H9 (cell line): ENCODE results near the gene PRR30. TPM values are rescaled to one million over a fixed set of nuclear protein-coding genes. Genes with fewer than 3 reads are reported as not detected.

ENCODE experiments used
- DNase-seq: peaks from one replicate; pipeline ENCODE4 v3.0.0-alpha.2; 2017
- H2AFZ ChIP-seq: one replicate; pipeline ENCODE4 v1.6.1; 2013; ENCODE audit warnings: mild to moderate bottlenecking, low read length, control low read depth, moderate library complexity
- H2AK5ac ChIP-seq: 2 replicates; pipeline ENCODE4 v1.6.1; 2013; ENCODE audit warnings: low read length, control low read depth, mixed read lengths; ENCODE audit not compliant: insufficient read length
- H2BK120ac ChIP-seq: one replicate; pipeline ENCODE4 v1.6.1; 2013; ENCODE audit warnings: low read depth, mild to moderate bottlenecking, low read length, control low read depth, inconsistent platforms; ENCODE audit not compliant: poor library complexity, severe bottlenecking
- H2BK12ac ChIP-seq: 2 replicates; pipeline ENCODE4 v1.6.1; 2013; ENCODE audit warnings: low read length, control low read depth, mixed read lengths, low read depth; ENCODE audit not compliant: insufficient read length
- H2BK15ac ChIP-seq: 2 replicates; pipeline ENCODE4 v1.6.1; 2013; ENCODE audit warnings: low read depth, low read length, control low read depth
- H2BK20ac ChIP-seq: one replicate; pipeline ENCODE4 v1.6.1; 2013; ENCODE audit warnings: low read depth, mild to moderate bottlenecking, low read length, control low read depth, inconsistent platforms; ENCODE audit not compliant: poor library complexity, severe bottlenecking
- H2BK5ac ChIP-seq: 2 replicates; pipeline ENCODE4 v1.6.1; 2013; ENCODE audit warnings: low read length, control low read depth, mixed read lengths; ENCODE audit not compliant: insufficient read length
- H3K14ac ChIP-seq: 2 replicates; pipeline ENCODE4 v1.6.1; 2013; ENCODE audit warnings: low read length, control low read depth; ENCODE audit not compliant: insufficient read depth
- H3K18ac ChIP-seq: 2 replicates; pipeline ENCODE4 v1.6.1; 2013; ENCODE audit warnings: low read depth, mild to moderate bottlenecking, mixed read lengths, low read length, control low read depth; ENCODE audit not compliant: insufficient read length
- H3K23ac ChIP-seq: 2 replicates; pipeline ENCODE4 v1.6.1; 2013; ENCODE audit warnings: low read length, control low read depth, mixed read lengths, low read depth; ENCODE audit not compliant: insufficient read length
- H3K23me2 ChIP-seq: 2 replicates; pipeline ENCODE4 v1.6.1; 2013; ENCODE audit warnings: low read depth, mild to moderate bottlenecking, mixed read lengths, low read length, control low read depth; ENCODE audit not compliant: insufficient read length, poor library complexity, severe bottlenecking
- H3K27ac ChIP-seq: 2 replicates; pipeline ENCODE4 v1.5.1; 2013; ENCODE audit warnings: low read length, control low read depth, mixed read lengths, low read depth; ENCODE audit not compliant: insufficient read length
- H3K27me3 ChIP-seq: 2 replicates; pipeline ENCODE4 v1.6.1; 2013; ENCODE audit warnings: low read length, control low read depth, inconsistent platforms; ENCODE audit not compliant: insufficient read depth
- H3K4ac ChIP-seq: 2 replicates; pipeline ENCODE4 v1.6.1; 2013; ENCODE audit warnings: low read depth, mild to moderate bottlenecking, control low read depth, inconsistent platforms, low read length, moderate library complexity
- H3K4me1 ChIP-seq: 2 replicates; pipeline ENCODE4 v1.6.1; 2013; ENCODE audit warnings: low read length, control low read depth, inconsistent platforms; ENCODE audit not compliant: insufficient read depth
- H3K4me2 ChIP-seq: 2 replicates; pipeline ENCODE4 v1.6.1; 2013; ENCODE audit warnings: low read length, control low read depth, mixed read lengths; ENCODE audit not compliant: insufficient read length, insufficient read depth
- H3K56ac ChIP-seq: 2 replicates; pipeline ENCODE4 v1.6.1; 2013; ENCODE audit warnings: low read depth, mild to moderate bottlenecking, mixed read lengths, low read length, control low read depth; ENCODE audit not compliant: insufficient read length
- H3K79me1 ChIP-seq: 2 replicates; pipeline ENCODE4 v1.6.1; 2013; ENCODE audit warnings: low read depth, mild to moderate bottlenecking, moderate library complexity, low read length, control low read depth, inconsistent platforms; ENCODE audit not compliant: insufficient read depth, poor library complexity, severe bottlenecking
- H3K79me2 ChIP-seq: 2 replicates; pipeline ENCODE4 v1.6.1; 2013; ENCODE audit warnings: low read length, control low read depth, inconsistent platforms; ENCODE audit not compliant: insufficient read depth
- H3K9ac ChIP-seq: 2 replicates; pipeline ENCODE4 v1.6.1; 2013; ENCODE audit warnings: low read length, control low read depth, mixed read lengths; ENCODE audit not compliant: insufficient read length; ENCODE audit errors: extremely low read depth
- H3K9me3 ChIP-seq: one replicate; pipeline ENCODE4 v1.6.1; 2013; ENCODE audit warnings: low read depth, low read length, inconsistent platforms; ENCODE audit not compliant: control insufficient read depth
- H3T11ph ChIP-seq: one replicate; pipeline ENCODE4 v1.6.1; 2013; ENCODE audit warnings: mild to moderate bottlenecking, low read length, control low read depth, inconsistent platforms
- H4K20me1 ChIP-seq: one replicate; pipeline ENCODE4 v1.6.1; 2013; ENCODE audit not compliant: control insufficient read depth, insufficient read length, insufficient read depth
- H4K5ac ChIP-seq: 2 replicates; pipeline ENCODE4 v1.6.1; 2013; ENCODE audit warnings: low read depth, mild to moderate bottlenecking, mixed read lengths, low read length, control low read depth; ENCODE audit not compliant: insufficient read length
- H4K8ac ChIP-seq: replicated peaks from 2 replicates; pipeline ENCODE4 v1.6.1; 2013; ENCODE audit warnings: low read length, control low read depth, mixed read lengths, low read depth; ENCODE audit not compliant: insufficient read length
- H4K91ac ChIP-seq: 2 replicates; pipeline ENCODE4 v1.6.1; 2013; ENCODE audit warnings: low read depth, mild to moderate bottlenecking, moderate library complexity, mixed read lengths, low read length, control low read depth; ENCODE audit not compliant: insufficient read length
- H3K27ac Mint-ChIP-seq, 3 experiments: 2 replicates in 2 of 3; 3 replicates in 1 of 3; pipeline ENCODE4 v1.8.0; 2020 to 2021; ENCODE audit warnings: mixed read lengths in 3 of 3, mild to moderate bottlenecking in 1 of 3, moderate library complexity in 1 of 3
- H3K27me3 Mint-ChIP-seq: 2 replicates; pipeline ENCODE4 v1.8.0; 2021; ENCODE audit warnings: low read depth, mild to moderate bottlenecking, moderate library complexity, mixed read lengths
- H3K36me3 Mint-ChIP-seq, 3 experiments: 2 replicates in 2 of 3; 3 replicates in 1 of 3; pipeline ENCODE4 v1.8.0; 2020 to 2021; ENCODE audit warnings: low read depth in 3 of 3, mixed read lengths in 3 of 3; ENCODE audit not compliant: insufficient read depth in 1 of 3
- H3K4me1 Mint-ChIP-seq, 2 experiments: 2 replicates each; pipeline ENCODE4 v1.8.0; 2020; ENCODE audit warnings: mixed read lengths in 2 of 2
- H3K4me3 Mint-ChIP-seq, 2 experiments: 2 replicates in 1 of 2; 3 replicates in 1 of 2; pipeline ENCODE4 v1.8.0; 2020 to 2021; ENCODE audit warnings: mild to moderate bottlenecking in 2 of 2, mixed read lengths in 2 of 2, moderate library complexity in 1 of 2
- H3K9me3 Mint-ChIP-seq, 2 experiments: 2 replicates in 1 of 2; 3 replicates in 1 of 2; pipeline ENCODE4 v1.8.0; 2020; ENCODE audit warnings: mild to moderate bottlenecking in 2 of 2, mixed read lengths in 2 of 2, moderate library complexity in 1 of 2
- CTCF ChIP-seq: fragments of 200-600 bp; sonication (generic); conservative IDR thresholded peaks from 3 replicates; pipeline ENCODE4 v1.8.0; 2021; ENCODE audit warnings: antibody characterized with exemption, mild to moderate bottlenecking
- WGBS: extraction: QIAGEN DNeasy Blood & Tissue Kit; methylation state at CpG from one replicate; pipeline ENCODE4 v1.1.7; 2013; ENCODE audit warnings: missing lambda C conversion rate, low lambda C conversion rate, mixed read lengths; ENCODE audit not compliant: insufficient read length; ENCODE audit errors: extremely low coverage; 5-methylcytosine and 5-hydroxymethylcytosine counted together
- total RNA-seq: library from RNA; stranded (reverse); gene quantifications from 2 replicates; pipeline ENCODE4 v1.2.1, GENCODE V29; 2021

PRR30 gene
- total RNA-seq, 1 experiment from 2014 or later = not detected

DNA sequence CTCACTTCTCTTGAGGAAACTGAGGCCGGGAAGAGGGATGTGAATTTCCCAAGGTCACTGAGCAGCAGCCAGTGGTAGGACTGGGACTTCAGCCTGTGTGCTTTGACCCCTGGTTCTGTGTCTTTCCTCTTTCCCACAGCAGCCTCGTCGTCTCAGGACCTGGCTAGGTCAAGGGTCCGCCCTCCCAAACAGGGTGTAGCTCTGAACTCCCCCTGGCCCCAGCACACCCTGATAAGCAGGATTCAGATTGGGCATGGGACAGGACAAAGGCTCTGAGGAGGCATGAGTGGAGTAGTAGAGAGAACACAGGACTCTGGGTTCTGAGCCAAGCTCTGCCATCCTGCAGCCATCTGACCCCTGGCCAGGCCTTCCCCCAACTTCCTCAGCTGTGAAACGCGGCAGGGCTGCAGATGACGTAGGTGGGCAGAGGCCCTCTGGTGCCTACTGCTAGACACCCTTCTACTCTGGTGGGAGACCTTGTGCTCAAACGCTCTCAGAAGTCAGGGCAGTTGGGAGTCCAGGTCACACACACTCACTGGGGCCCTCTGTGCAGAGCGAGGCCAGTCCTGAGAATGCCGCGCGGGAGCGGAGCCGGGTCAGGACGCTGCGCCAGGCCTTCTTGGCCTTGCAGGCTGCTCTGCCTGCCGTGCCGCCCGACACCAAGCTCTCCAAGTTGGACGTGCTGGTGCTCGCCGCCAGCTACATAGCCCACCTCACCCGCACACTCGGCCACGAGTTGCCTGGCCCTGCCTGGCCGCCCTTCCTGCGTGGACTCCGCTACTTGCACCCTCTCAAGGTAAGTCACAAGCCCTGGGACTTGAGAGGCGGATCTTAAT is 10.6 kb upstream of the PRR30 start:
- H2BK20ac ChIP-seq = no peak overlapping the region
- H3K23ac ChIP-seq = no peak overlapping the region
- no CpG with 5 or more reads among the region's 29 CpGs for WGBS
- H3K9me3 Mint-ChIP-seq = peaks cover 0 to 2% of the 10 kb centered on the region in 2 experiments; a peak in 2 of 5 replicates
- no peaks in the 10 kb centered on the region for H3K36me3 Mint-ChIP-seq
- no peak overlapping the region for H2AK5ac ChIP-seq
- H4K20me1 ChIP-seq = no peaks in the 10 kb centered on the region
- no peak overlapping the region for H4K91ac ChIP-seq
- H3K27ac Mint-ChIP-seq = no peak overlapping the region
- H2BK12ac ChIP-seq = no peak overlapping the region
- no peaks in the 10 kb centered on the region for H3K79me1 ChIP-seq
- no peak overlapping the region; the same call in 1 of the 2 replicates for H3K14ac ChIP-seq
- no peak overlapping the region for H3K4ac ChIP-seq
- H3K4me3 Mint-ChIP-seq = no peak overlapping the region
- H2BK15ac ChIP-seq = no peak overlapping the region
- H4K8ac ChIP-seq = no peak overlapping the region
- no peaks in the 10 kb centered on the region for H3K27me3 ChIP-seq
- no peak overlapping the region for H2BK5ac ChIP-seq
- no peaks in the 10 kb centered on the region for H3K79me2 ChIP-seq
- H3K27me3 Mint-ChIP-seq = peaks cover 2% of the 10 kb centered on the region; the same call in 1 of the 2 replicates
- H3K18ac ChIP-seq = no peak overlapping the region
- no peak overlapping the region for H3T11ph ChIP-seq
- H3K23me2 ChIP-seq = no peaks in the 10 kb centered on the region
- H3K4me2 ChIP-seq = no peak overlapping the region
- DNase-seq = no peak
- no peak overlapping the region for H2AFZ ChIP-seq
- no peak overlapping the region for H3K27ac ChIP-seq
- H4K5ac ChIP-seq = no peak overlapping the region
- H3K56ac ChIP-seq = no peak overlapping the region
- H3K4me1 ChIP-seq = no peaks in the 10 kb centered on the region
- H2BK120ac ChIP-seq = no peak overlapping the region
- TF ChIP-seq CTCF = no peak
- H3K9me3 ChIP-seq = no peaks in the 10 kb centered on the region
- no peak overlapping the region for H3K9ac ChIP-seq
- H3K4me1 Mint-ChIP-seq = peaks cover 0 to 2% of the 10 kb centered on the region in 2 experiments; a peak in 1 of 4 replicates
